H1 (cell line): ENCODE data around the gene MAP2K5. TPM values are rescaled to one million over a fixed set of nuclear protein-coding genes. Genes with fewer than 3 reads are reported as not detected.

ENCODE experiments used
- CTCF ChIA-PET: fragments of 300-600 bp; sonication (Branson Sonifier 250); formaldehyde crosslinking; loops from one replicate; lab custom pipeline; 2021; ENCODE audit not compliant: partially characterized antibody; lab: Charles Lee
- POLR2A ChIA-PET: fragments of 300-600 bp; sonication (Branson Sonifier 250); formaldehyde crosslinking; loops from one replicate; lab custom pipeline; 2021; ENCODE audit warnings: inconsistent platforms; ENCODE audit not compliant: partially characterized antibody; lab: Charles Lee
- DNase-seq, 2 experiments: peaks; one replicate each; pipeline versions ENCODE4 v3.0.0 to v3.0.0-alpha.2; 2010 to 2022; ENCODE audit warnings: low spot score in 2 of 2, low read depth in 1 of 2, mixed read lengths in 1 of 2
- FAIRE-seq: peaks from 2 replicates; lab custom pipeline; 2011; peaks lifted over from hg19 to GRCh38; lab: Jason Lieb, UNC
- H2AFZ ChIP-seq: 2 replicates; pipeline ENCODE4 v1.8.1; 2012; ENCODE audit warnings: low read length, inconsistent platforms
- H2AK5ac ChIP-seq: 2 replicates; pipeline ENCODE4 v1.6.1; 2013; ENCODE audit warnings: low read depth, low read length
- H2BK120ac ChIP-seq: replicated peaks from 2 replicates; pipeline ENCODE3; 2013; ENCODE audit warnings: low read depth, low read length, inconsistent platforms
- H2BK12ac ChIP-seq: 2 replicates; pipeline ENCODE4 v1.6.1; 2013; ENCODE audit warnings: low read depth, low read length
- H2BK15ac ChIP-seq: 2 replicates; pipeline ENCODE4 v1.6.1; 2013; ENCODE audit warnings: low read length
- H2BK20ac ChIP-seq: 2 replicates; pipeline ENCODE4 v1.6.1; 2013; ENCODE audit warnings: low read length
- H2BK5ac ChIP-seq: 2 replicates; pipeline ENCODE4 v1.6.1; 2013; ENCODE audit warnings: low read depth, low read length
- H3K14ac ChIP-seq: 2 replicates; pipeline ENCODE4 v1.6.1; 2013; ENCODE audit warnings: inconsistent platforms; ENCODE audit not compliant: insufficient read length
- H3K18ac ChIP-seq: 2 replicates; pipeline ENCODE4 v1.6.1; 2013; ENCODE audit warnings: low read length; ENCODE audit errors: extremely low read depth
- H3K23ac ChIP-seq: 2 replicates; pipeline ENCODE4 v1.6.1; 2013; ENCODE audit warnings: inconsistent platforms; ENCODE audit not compliant: insufficient read length
- H3K23me2 ChIP-seq: 2 replicates; pipeline ENCODE4 v1.6.1; 2013; ENCODE audit warnings: low read depth, low read length
- H3K27ac ChIP-seq: 2 replicates; pipeline ENCODE4 v1.6.1; 2011; ENCODE audit warnings: low read depth, low read length, inconsistent platforms
- H3K27me3 ChIP-seq, 4 experiments: replicated peaks in 1 of 4; 1 replicate in 1 of 4; 2 replicates in 3 of 4; pipeline versions ENCODE4 v1.6.1 to v1.8.1; 2011 to 2013; ENCODE audit warnings: low read length in 3 of 4, mild to moderate bottlenecking in 3 of 4, inconsistent platforms in 2 of 4, mixed read lengths in 2 of 4, moderate library complexity in 1 of 4; ENCODE audit not compliant: control insufficient read depth in 3 of 4, insufficient read depth in 3 of 4; ENCODE audit errors: extremely low read depth in 1 of 4
- H3K36me3 ChIP-seq, 4 experiments: 2 replicates each; pipeline versions ENCODE4 v1.6.1 to v1.8.1; 2011 to 2013; ENCODE audit warnings: mild to moderate bottlenecking in 4 of 4, low read length in 3 of 4, moderate library complexity in 2 of 4, control low read depth in 1 of 4, inconsistent platforms in 1 of 4; ENCODE audit not compliant: insufficient read depth in 4 of 4, control insufficient read depth in 2 of 4
- H3K4ac ChIP-seq: replicated peaks from 2 replicates; pipeline ENCODE3; 2013; ENCODE audit warnings: low read length, low read depth, mixed read lengths, inconsistent platforms; ENCODE audit not compliant: insufficient read length
- H3K4me1 ChIP-seq, 4 experiments: replicated peaks in 1 of 4; 1 replicate in 1 of 4; 2 replicates in 3 of 4; pipeline versions ENCODE4 v1.6.1 to v1.8.1; 2011 to 2013; ENCODE audit warnings: low read length in 3 of 4, inconsistent platforms in 2 of 4, mixed read lengths in 1 of 4; ENCODE audit not compliant: insufficient read depth in 4 of 4, control insufficient read depth in 3 of 4
- H3K4me2 ChIP-seq, 2 experiments: 2 replicates each; pipeline versions ENCODE4 v1.6.1 to v1.8.1; 2011 to 2013; ENCODE audit warnings: low read depth in 2 of 2, low read length in 2 of 2, control low read depth in 1 of 2, inconsistent platforms in 1 of 2, mild to moderate bottlenecking in 1 of 2; ENCODE audit not compliant: insufficient read depth in 1 of 2
- H3K4me3 ChIP-seq, 4 experiments: fragments of 200-600, 300-600 bp in 1 of 4; sonication (generic), shearing (Covaris generic), sonication (Bioruptor Twin) in 1 of 4; 2 replicates each; pipeline versions ENCODE4 v1.5.1 to v1.8.1; 2011 to 2016; ENCODE audit warnings: low read length in 4 of 4, low read depth in 3 of 4, control low read depth in 2 of 4, inconsistent platforms in 2 of 4, mild to moderate bottlenecking in 2 of 4, mixed read lengths in 1 of 4, moderate library complexity in 1 of 4; ENCODE audit not compliant: insufficient read depth in 2 of 4; ENCODE audit errors: extremely low read depth in 1 of 4
- H3K56ac ChIP-seq: replicated peaks from 2 replicates; pipeline ENCODE3; 2013; ENCODE audit warnings: low read depth, mild to moderate bottlenecking, mixed read lengths, low read length, inconsistent platforms; ENCODE audit not compliant: insufficient read length
- H3K79me1 ChIP-seq: 2 replicates; pipeline ENCODE4 v1.6.1; 2013; ENCODE audit warnings: low read depth, low read length, control low read depth
- H3K79me2 ChIP-seq, 2 experiments: 2 replicates each; pipeline versions ENCODE4 v1.6.1 to v1.8.1; 2012 to 2013; ENCODE audit warnings: low read length in 2 of 2, mild to moderate bottlenecking in 2 of 2, inconsistent platforms in 1 of 2; ENCODE audit not compliant: insufficient read depth in 2 of 2, control insufficient read depth in 1 of 2
- H3K9ac ChIP-seq, 4 experiments: replicated peaks in 1 of 4; 1 replicate in 1 of 4; 2 replicates in 3 of 4; pipeline versions ENCODE4 v1.6.1 to v1.8.1; 2011 to 2013; ENCODE audit warnings: low read depth in 3 of 4, low read length in 3 of 4, control low read depth in 2 of 4, mild to moderate bottlenecking in 2 of 4, moderate library complexity in 2 of 4, inconsistent platforms in 1 of 4; ENCODE audit errors: extremely low read depth in 1 of 4
- H3K9me3 ChIP-seq, 2 experiments: 2 replicates each; pipeline versions ENCODE4 v1.6.1 to v1.8.1; 2012 to 2013; ENCODE audit warnings: mild to moderate bottlenecking in 2 of 2, moderate library complexity in 2 of 2, control low read depth in 1 of 2, inconsistent platforms in 1 of 2, low read depth in 1 of 2, low read length in 1 of 2, mixed read lengths in 1 of 2; ENCODE audit not compliant: insufficient read depth in 2 of 2
- H4K20me1 ChIP-seq, 2 experiments: replicated peaks in 1 of 2; 2 replicates each; pipeline versions ENCODE3 to v1.8.1; 2011 to 2013; ENCODE audit warnings: inconsistent platforms in 2 of 2, low read length in 2 of 2, mild to moderate bottlenecking in 1 of 2; ENCODE audit not compliant: insufficient read depth in 2 of 2, control insufficient read depth in 1 of 2
- H4K5ac ChIP-seq: 2 replicates; pipeline ENCODE4 v1.6.1; 2013; ENCODE audit warnings: low read length, low read depth, mixed read lengths, inconsistent platforms; ENCODE audit not compliant: insufficient read length
- H4K8ac ChIP-seq: 2 replicates; pipeline ENCODE4 v1.8.0; 2013; ENCODE audit warnings: mild to moderate bottlenecking, moderate library complexity, low read length, inconsistent platforms; ENCODE audit not compliant: insufficient read depth; ENCODE audit errors: extremely low read depth
- H4K91ac ChIP-seq: replicated peaks from 2 replicates; pipeline ENCODE3; 2013; ENCODE audit warnings: low read length, mixed read lengths, inconsistent platforms; ENCODE audit not compliant: insufficient read length
- BACH1 ChIP-seq: IDR thresholded peaks from 2 replicates; pipeline ENCODE4 v1.6.1; 2012; ENCODE audit warnings: low read length, improper control_type of control experiment
- CBX5 ChIP-seq: fragments of 300-800, 300-1000 bp; sonication (generic); IDR thresholded peaks from 2 replicates; pipeline ENCODE4 v1.7.1; 2016; ENCODE audit warnings: antibody characterized with exemption, low read length, low read depth
- CEBPB ChIP-seq: IDR thresholded peaks from 2 replicates; pipeline ENCODE4 v1.6.1; 2012; ENCODE audit warnings: low read depth, low read length
- CREB1 ChIP-seq: IDR thresholded peaks from 2 replicates; pipeline ENCODE4 v1.6.1; 2012; ENCODE audit warnings: inconsistent platforms
- HDAC2 ChIP-seq, 2 experiments: fragments of 300-600 bp in 1 of 2; sonication (generic) in 1 of 2; IDR thresholded peaks; 2 replicates each; pipeline ENCODE4 v1.6.1; 2011 to 2012; ENCODE audit warnings: low read depth in 2 of 2, low read length in 2 of 2, mild to moderate bottlenecking in 2 of 2, moderate library complexity in 2 of 2, borderline replicate concordance in 1 of 2, inconsistent platforms in 1 of 2
- JUND ChIP-seq: IDR thresholded peaks from 2 replicates; pipeline ENCODE4 v1.6.1; 2011; ENCODE audit warnings: mild to moderate bottlenecking, improper control_type of control experiment, low read length
- KDM5A ChIP-seq: fragments of 200-600 bp; IDR thresholded peaks from 2 replicates; pipeline ENCODE4 v1.7.1; 2012; ENCODE audit warnings: mild to moderate bottlenecking, low read length, inconsistent platforms, mixed read lengths
- RAD21 ChIP-seq, 2 experiments: IDR thresholded peaks in 1 of 2; conservative IDR thresholded peaks in 1 of 2; 2 replicates each; pipeline ENCODE4 v1.6.1; 2011; ENCODE audit warnings: low read depth in 2 of 2, low read length in 2 of 2, improper control_type of control experiment in 1 of 2, inconsistent platforms in 1 of 2, mild to moderate bottlenecking in 1 of 2, moderate library complexity in 1 of 2
- TAF7 ChIP-seq: optimal IDR thresholded peaks from 2 replicates; pipeline ENCODE3; 2011; ENCODE audit warnings: low read depth, mild to moderate bottlenecking, inconsistent platforms, low read length, moderate library complexity, borderline replicate concordance
- WGBS, 2 experiments: shearing (Covaris generic) in 1 of 2; methylation state at CpG; one replicate each; pipeline versions ENCODE4 v1.1.6 to v1.1.7; 2013 to 2015; ENCODE audit warnings: low lambda C conversion rate in 2 of 2, mixed read lengths in 2 of 2, inconsistent platforms in 1 of 2, low coverage in 1 of 2, missing lambda C conversion rate in 1 of 2; ENCODE audit not compliant: insufficient replicate concordance in 2 of 2, insufficient coverage in 1 of 2, insufficient read length in 1 of 2; ENCODE audit errors: extremely low coverage in 1 of 2, missing lambda C conversion rate in 1 of 2; 5-methylcytosine and 5-hydroxymethylcytosine counted together
- polyA plus RNA-seq, 7 experiments: library from polyadenylated mRNA; depleted of rRNA in 3 of 7; stranded (reverse) in 5 of 7; unstranded in 2 of 7; fragments of >200 nt in 5 of 7; fragments of 200-250 nt in 2 of 7; gene quantifications; 1 replicate in 5 of 7; 2 replicates in 1 of 7; 4 replicates in 1 of 7; pipeline versions ENCODE4 v1.2.1 to v1.2.3, GENCODE V29; 2011 to 2013; ENCODE audit warnings: missing spikeins in 2 of 7, mixed read lengths in 2 of 7
- total RNA-seq: library from RNA; stranded (reverse); fragmentation: NEBNext Ultra II Directional; extraction: Animal tissue kit (Norgen Biotek cat#: 25700); gene quantifications from 2 replicates; pipeline ENCODE4 v1.2.1, GENCODE V29; 2021
- TF ChIP-seq, protein P1 (sequence below): IDR thresholded peaks from 2 replicates; pipeline ENCODE4 v1.6.1; 2012; ENCODE audit warnings: low read length, inconsistent platforms

MAP2K5 gene
- total and polyA plus RNA-seq, 2 of the 8 experiments (the other 6 are each of a cell fraction or from before 2014, with no cell fraction given): 4.4 to 15.8 TPM

DNA sequence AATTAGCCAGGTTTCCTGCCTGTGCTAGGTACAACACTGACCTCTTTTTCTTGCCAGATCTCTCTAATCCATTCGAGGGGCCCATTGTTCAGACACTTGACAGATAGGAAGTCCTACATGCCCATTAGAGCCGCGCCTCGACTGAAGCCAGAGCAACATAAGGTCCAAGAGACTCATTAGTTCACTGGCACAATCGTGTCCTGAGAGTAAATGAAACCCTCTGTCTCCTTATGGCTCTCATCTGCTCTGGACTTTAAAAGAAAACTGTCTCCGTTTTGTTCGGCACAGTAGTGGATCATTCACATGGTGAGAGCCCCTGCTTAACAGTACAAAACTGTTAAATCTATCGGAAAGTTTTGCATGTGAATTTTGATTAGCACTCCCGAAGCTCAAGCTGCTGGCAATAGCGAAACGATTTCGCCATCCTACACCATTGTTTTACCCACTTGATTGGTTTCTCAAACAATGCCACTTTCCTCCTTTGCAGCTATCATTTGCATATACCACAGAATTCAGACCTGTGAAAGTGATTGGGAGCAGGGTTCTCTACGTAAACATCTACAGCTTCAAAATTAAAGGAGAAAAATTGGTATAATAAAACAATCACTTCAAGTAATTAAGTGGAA is 40.6 kb upstream of the MAP2K5 start:
- Histone ChIP-seq H3K79me2 (no peaks in the 10 kb centered on the region), H2BK5ac (no peak overlapping the region), H3K18ac (no peak overlapping the region), H2AFZ (peak overlapping the region; percentile 14; the same call in 1 of the 2 replicates), H3K56ac (no peak overlapping the region), H4K5ac (no peak overlapping the region), H4K91ac (no peak overlapping the region), H3K23me2 (no peaks in the 10 kb centered on the region), H3K4ac (no peak overlapping the region), H3K4me3 (no peak overlapping the region), H3K9ac (no peak overlapping the region), H3K14ac (no peak overlapping the region), H2AK5ac (no peak overlapping the region), H3K23ac (no peak overlapping the region), H2BK12ac (no peak overlapping the region), H2BK15ac (no peak overlapping the region), H3K4me1 (peaks cover 0 to 10% (median 4%) of the 10 kb centered on the region in 4 experiments; a peak in 3 of 7 replicates), H4K20me1 (no peaks in the 10 kb centered on the region), H2BK120ac (no peak overlapping the region), H3K27ac (no peak overlapping the region), H3K9me3 (no peaks in the 10 kb centered on the region), H3K79me1 (no peaks in the 10 kb centered on the region), H4K8ac (no peak overlapping the region), H3K4me2 (peak overlapping the region in 1 of 2 experiments; percentile 5; a peak in 2 of 4 replicates), H2BK20ac (no peak overlapping the region), H3K36me3 (no peaks in the 10 kb centered on the region), H3K27me3 (no peaks in the 10 kb centered on the region)
- WGBS, 2 experiments: 61% methylated on average over 13 of the region's 13 CpGs; no CpG with 5 or more reads in 1 of the 2 experiments
- ChIA-PET POLR2A (interaction anchor here (0.6 to 2.8 kb wide), 2 partner anchors 19 to 362 kb away, joined by 4 to 8 read pairs; partner anchors contain the start of gene C15orf61), CTCF (interaction anchor here (0.8 to 2.6 kb wide), 12 partner anchors 10 to 330 kb away, joined by 3 to 9 read pairs (median 3); no protein-coding TSS in a partner anchor)
- FAIRE-seq (peak; percentile 71), DNase-seq (no peak)
- no peak for TF ChIP-seq CREB1
- TF ChIP-seq KDM5A: no peak
- no peak for TF ChIP-seq BACH1
- no peak for TF ChIP-seq TAF7
- TF ChIP-seq CBX5: no peak
- TF ChIP-seq, protein P1, sequence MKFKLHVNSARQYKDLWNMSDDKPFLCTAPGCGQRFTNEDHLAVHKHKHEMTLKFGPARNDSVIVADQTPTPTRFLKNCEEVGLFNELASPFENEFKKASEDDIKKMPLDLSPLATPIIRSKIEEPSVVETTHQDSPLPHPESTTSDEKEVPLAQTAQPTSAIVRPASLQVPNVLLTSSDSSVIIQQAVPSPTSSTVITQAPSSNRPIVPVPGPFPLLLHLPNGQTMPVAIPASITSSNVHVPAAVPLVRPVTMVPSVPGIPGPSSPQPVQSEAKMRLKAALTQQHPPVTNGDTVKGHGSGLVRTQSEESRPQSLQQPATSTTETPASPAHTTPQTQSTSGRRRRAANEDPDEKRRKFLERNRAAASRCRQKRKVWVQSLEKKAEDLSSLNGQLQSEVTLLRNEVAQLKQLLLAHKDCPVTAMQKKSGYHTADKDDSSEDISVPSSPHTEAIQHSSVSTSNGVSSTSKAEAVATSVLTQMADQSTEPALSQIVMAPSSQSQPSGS: no peak
- TF ChIP-seq HDAC2 (IDR thresholded peaks at IDR 0.05; ENCODE audit: borderline replicate concordance in 1 of 2, low read depth in 2 of 2, low read length in 2 of 2): no peak
- no peak for TF ChIP-seq RAD21 (IDR thresholded peaks at IDR 0.05 in 1 of 2, conservative IDR thresholded peaks at IDR 0.05 in 1 of 2; ENCODE audit: low read depth in 2 of 2, low read length in 2 of 2)
- no peak for TF ChIP-seq CEBPB
- TF ChIP-seq JUND: no peak
